Right lobe of liver (tissue), 6 donors: Measurements from ENCODE around the gene KRT4. TPM values are rescaled to one million over a fixed set of nuclear protein-coding genes. Genes with fewer than 3 reads are reported as not detected.

Experiments
- ATAC-seq, 4 donors: fragments of 200-7000 bp; cut with Tn5 transposase; one replicate each; pipeline ENCODE4 v1.9.1; 2020; ENCODE audit warnings: mild to moderate bottlenecking in 4 of 4, moderate library complexity in 4 of 4
- DNase-seq, 3 donors: peaks; one replicate each; pipeline ENCODE4 v3.0.0-alpha.2; 2020
- H3K27ac ChIP-seq, 3 donors: fragments of 200-600 bp; one replicate each; pipeline ENCODE4 v1.8.0; 2022
- H3K27me3 ChIP-seq, 2 donors: fragments of 200-600 bp; one replicate each; pipeline ENCODE4 v1.8.0; 2022
- H3K36me3 ChIP-seq, 4 donors: fragments of 200-600 bp; sonication (generic) in 1 of 4; one replicate each; pipeline versions ENCODE4 v1.5.1 to v1.8.0; 2017 to 2022; ENCODE audit warnings: control low read depth in 1 of 4
- H3K4me1 ChIP-seq, 4 donors: fragments of 200-600 bp; sonication (generic) in 1 of 4; one replicate each; pipeline versions ENCODE4 v1.5.1 to v1.8.0; 2017 to 2022; ENCODE audit warnings: control low read depth in 1 of 4
- H3K4me3 ChIP-seq, 3 donors: fragments of 200-600 bp; one replicate each; pipeline ENCODE4 v1.8.0; 2022
- H3K9me3 ChIP-seq, 4 donors: fragments of 200-600 bp; sonication (generic) in 1 of 4; one replicate each; pipeline versions ENCODE4 v1.5.1 to v1.8.0; 2017 to 2022; ENCODE audit warnings: control low read depth in 1 of 4
- CTCF ChIP-seq, 4 donors: fragments of 200-600 bp in 3 of 4; fragments of 450-650 bp in 1 of 4; IDR thresholded peaks; one replicate each; pipeline versions ENCODE4 v1.5.1 to v1.8.0; 2016 to 2022; ENCODE audit warnings: antibody characterized with exemption in 4 of 4, mild to moderate bottlenecking in 2 of 4
- POLR2A ChIP-seq: fragments of 450-650 bp; IDR thresholded peaks from one replicate; pipeline ENCODE4 v1.6.1; 2017; ENCODE audit warnings: antibody characterized with exemption, mild to moderate bottlenecking
- WGBS: methylation state at CpG from one replicate; pipeline ENCODE4 v1.1.6; 2018; ENCODE audit warnings: low coverage, low lambda C conversion rate; ENCODE audit not compliant: insufficient coverage; ENCODE audit errors: missing lambda C conversion rate; 5-methylcytosine and 5-hydroxymethylcytosine counted together
- intact Hi-C, 2 donors: fragments of 100-400 bp; cut with DNase I; formaldehyde crosslinking; loops; one replicate each; pipeline versions ENCODE4 v1.11.2 to v1.14.1; 2022
- total RNA-seq, 6 experiments: library from RNA; depleted of rRNA in 2 of 6; stranded (reverse); fragments of >200 nt in 2 of 6; fragmentation: NEBNext Ultra II Directional in 3 of 6; extraction: Animal tissue kit (Norgen Biotek cat#: 25700) in 3 of 6; gene quantifications; one replicate each; pipeline versions ENCODE4 v1.1.0 to v1.2.4, GENCODE V29; 2016 to 2023
- donor health status: DM: no; HTN: yes; CAD: no.
- donor health status: DM: no; HTN: no; CAD: no.
- donor health status: DM: no; HTN: no; CAD: no.
- donor health status: DM: no; HTN: yes; CAD: no.
- donor health status: DM: no; HTN: yes; CAD: no.

Gene KRT4
- total RNA-seq, 6 experiments from 2014 or later, result not detected

GRCh38 chr12:52784909-52785308 is 29.0 kb downstream of the KRT4 start:
- Histone ChIP-seq H3K4me1 (no peaks in the 10 kb centered on the region), H3K4me3 (no peak overlapping the region), H3K36me3 (no peaks in the 10 kb centered on the region), H3K27me3 (no peaks in the 10 kb centered on the region), H3K9me3 (no peaks in the 10 kb centered on the region), H3K27ac (no peak overlapping the region)
- no peak for TF ChIP-seq POLR2A
- TF ChIP-seq CTCF (IDR thresholded peaks at IDR 0.05), result no peak
- 31% methylated on average over 2 of the region's 3 CpGs for WGBS
- intact Hi-C loops, result no loop called here
- DNase-seq (no peak), ATAC-seq (no peak)

- TF ChIP-seq CTCF (IDR thresholded peaks at IDR 0.05) (no peak), POLR2A (no peak)
- Histone ChIP-seq H3K4me1 (no peaks in the 10 kb centered on the region), H3K36me3 (no peaks in the 10 kb centered on the region), H3K27ac (no peak overlapping the region), H3K9me3 (no peaks in the 10 kb centered on the region), H3K27me3 (no peaks in the 10 kb centered on the region), H3K4me3 (no peak overlapping the region)
- DNase-seq (no peak), ATAC-seq (no peak)
- 69% methylated on average over 6 of the region's 7 CpGs for WGBS
- intact Hi-C loops, result no loop called here
Observed at GRCh38 chr12:52783563-52784316, 30.2 kb downstream of the KRT4 start.

GRCh38 chr12:52782502-52782901 is 31.4 kb downstream of the KRT4 start:
- H3K36me3 ChIP-seq, result no peaks in the 10 kb centered on the region
- intact Hi-C loops, result no loop called here
- H3K27me3 ChIP-seq, result no peaks in the 10 kb centered on the region
- H3K4me3 ChIP-seq, result no peak overlapping the region
- ATAC-seq (no peak), DNase-seq (no peak)
- H3K4me1 ChIP-seq, result no peaks in the 10 kb centered on the region
- no peaks in the 10 kb centered on the region for H3K9me3 ChIP-seq
- TF ChIP-seq CTCF (IDR thresholded peaks at IDR 0.05), result no peak
- TF ChIP-seq POLR2A, result no peak
- 79% methylated on average over 4 of the region's 4 CpGs for WGBS
- H3K27ac ChIP-seq, result no peak overlapping the region

- Histone ChIP-seq H3K36me3 (no peaks in the 10 kb centered on the region), H3K4me3 (no peak overlapping the region), H3K4me1 (no peaks in the 10 kb centered on the region), H3K27ac (no peak overlapping the region), H3K27me3 (no peaks in the 10 kb centered on the region), H3K9me3 (no peaks in the 10 kb centered on the region)
- ATAC-seq (no peak), DNase-seq (no peak)
- TF ChIP-seq POLR2A (no peak), CTCF (IDR thresholded peaks at IDR 0.05) (no peak)
- 20% methylated on average over 4 of the region's 4 CpGs for WGBS
- intact Hi-C loops, result no loop called here
Observed at GRCh38 chr12:52781399-52782082, 32.4 kb downstream of the KRT4 start.
